HCT116 (cell line): ENCODE results near the gene DNM1. TPM values are rescaled to one million over a fixed set of nuclear protein-coding genes. Genes with fewer than 3 reads are reported as not detected.
"Not testable (repeated sequence)": the region's sequence is repeated elsewhere in the genome, so short reads cannot be mapped to it uniquely, and the experiment has no call there.

Source experiments
- ATAC-seq: fragments of 200-7000 bp; cut with Tn5 transposase; 2 replicates; pipeline ENCODE4 v1.9.1; 2020; ENCODE audit warnings: mild to moderate bottlenecking, moderate library complexity
- BruUV-seq: library from RNA; stranded (reverse); fragments of 400-500 nt; replicated peaks from 2 replicates; lab custom pipeline; 2021; lab: Mats Ljungman, UMichigan
- CTCF ChIA-PET: fragments of 300-600 bp; sonication (Branson Sonifier 250); formaldehyde crosslinking; loops from one replicate; lab custom pipeline; 2021; ENCODE audit warnings: antibody characterized with exemption; lab: Charles Lee
- POLR2A ChIA-PET: fragments of 300-600, 350-600 bp; sonication (Branson Sonifier 250); formaldehyde crosslinking; loops from one replicate; lab custom pipeline; 2021; ENCODE audit warnings: antibody characterized with exemption; lab: Charles Lee
- RAD21 ChIA-PET, 2 experiments: fragments of 300-600 bp; sonication (Branson Sonifier 250); formaldehyde crosslinking; loops; one replicate each; lab custom pipeline; 2023; ENCODE audit warnings: low total read pairs in 2 of 2; ENCODE audit not compliant: uncharacterized antibody in 2 of 2, unreplicated experiment in 2 of 2, low non-redundant PET in 1 of 2; lab: Charles Lee
- DNase-seq: peaks from one replicate; pipeline ENCODE4 v3.0.0-alpha.2; 2010; ENCODE audit warnings: low read depth, low spot score
- H2AFZ ChIP-seq: fragments of 200-600 bp; shearing (Covaris generic), sonication (generic); 2 replicates; pipeline ENCODE4 v1.6.1; 2017; ENCODE audit warnings: low read depth, mixed run types, mixed read lengths, antibody characterized with exemption, low read length; ENCODE audit not compliant: poor library complexity, severe bottlenecking
- H3K27ac ChIP-seq: 2 replicates; pipeline ENCODE4 v1.5.1; 2012; ENCODE audit warnings: low read depth, low read length
- H3K27me3 ChIP-seq: fragments of 200-600 bp; sonication (generic); 2 replicates; pipeline ENCODE4 v1.6.1; 2016; ENCODE audit warnings: mixed run types, low read length, mixed read lengths; ENCODE audit not compliant: insufficient read depth
- H3K36me3 ChIP-seq, 2 experiments: fragments of 200-500 bp in 1 of 2; fragments of 200-600 bp in 1 of 2; sonication (Bioruptor generic) in 1 of 2; sonication (generic) in 1 of 2; 2 replicates each; pipeline versions ENCODE4 v1.5.1 to v1.6.1; 2014 to 2016; ENCODE audit warnings: low read length in 2 of 2, inconsistent platforms in 1 of 2, mixed read lengths in 1 of 2, mixed run types in 1 of 2; ENCODE audit not compliant: insufficient read depth in 2 of 2, control insufficient read depth in 1 of 2
- H3K4me1 ChIP-seq, 2 experiments: fragments of 200-600 bp in 1 of 2; sonication (generic) in 1 of 2; 2 replicates each; pipeline versions ENCODE4 v1.5.1 to v1.6.1; 2012 to 2017; ENCODE audit warnings: low read length in 2 of 2, inconsistent platforms in 1 of 2, mild to moderate bottlenecking in 1 of 2, mixed read lengths in 1 of 2, mixed run types in 1 of 2, moderate library complexity in 1 of 2; ENCODE audit not compliant: insufficient read depth in 2 of 2, control insufficient read depth in 1 of 2
- H3K4me2 ChIP-seq: fragments of 200-600 bp; sonication (generic); 2 replicates; pipeline ENCODE4 v1.6.1; 2017; ENCODE audit warnings: mixed run types, low read length, mixed read lengths
- H3K4me3 ChIP-seq, 2 experiments: fragments of 200-600 bp in 1 of 2; sonication (generic) in 1 of 2; replicated peaks in 1 of 2; 2 replicates each; pipeline ENCODE4 v1.5.1; 2011 to 2016; ENCODE audit warnings: low read length in 2 of 2, control low read depth in 1 of 2, low read depth in 1 of 2, mild to moderate bottlenecking in 1 of 2, mixed read lengths in 1 of 2, mixed run types in 1 of 2
- H3K79me2 ChIP-seq: fragments of 200-600 bp; sonication (generic); 2 replicates; pipeline ENCODE4 v1.6.1; 2017; ENCODE audit warnings: mild to moderate bottlenecking, mixed run types, low read length, moderate library complexity, mixed read lengths; ENCODE audit not compliant: insufficient read depth
- H3K9ac ChIP-seq: fragments of 200-600 bp; sonication (generic); 2 replicates; pipeline ENCODE4 v1.6.1; 2016; ENCODE audit warnings: low read length, mixed read lengths
- H3K9me2 ChIP-seq: fragments of 200-600 bp; sonication (generic), shearing (Covaris generic); 2 replicates; pipeline ENCODE4 v1.6.1; 2017; ENCODE audit warnings: mixed run types, mild to moderate bottlenecking, moderate library complexity; ENCODE audit not compliant: insufficient read depth
- H3K9me3 ChIP-seq, 2 experiments: fragments of 200-500 bp in 1 of 2; fragments of 200-600 bp in 1 of 2; sonication (Bioruptor generic) in 1 of 2; sonication (generic) in 1 of 2; 2 replicates each; pipeline ENCODE4 v1.6.1; 2014 to 2017; ENCODE audit warnings: low read length in 2 of 2, mixed read lengths in 2 of 2, inconsistent platforms in 1 of 2, low read depth in 1 of 2, mild to moderate bottlenecking in 1 of 2, mixed run types in 1 of 2, moderate library complexity in 1 of 2; ENCODE audit not compliant: control insufficient read depth in 1 of 2, insufficient read depth in 1 of 2
- H4K20me1 ChIP-seq: fragments of 200-600 bp; sonication (generic), shearing (Covaris generic); 2 replicates; pipeline ENCODE4 v1.6.1; 2017; ENCODE audit warnings: mixed run types, mild to moderate bottlenecking, moderate library complexity; ENCODE audit not compliant: insufficient read depth
- CBX3 ChIP-seq: IDR thresholded peaks from 2 replicates; pipeline ENCODE4 v1.6.1; 2012; ENCODE audit warnings: low read depth
- CTCF ChIP-seq, 3 experiments: fragments of 200-600 bp in 1 of 3; sonication (generic) in 1 of 3; IDR thresholded peaks in 2 of 3; conservative IDR thresholded peaks in 1 of 3; 2 replicates each; pipeline ENCODE4 v1.5.1; 2012 to 2017; ENCODE audit warnings: low read depth in 2 of 3, low read length in 2 of 3, antibody characterized with exemption in 1 of 3, borderline replicate concordance in 1 of 3, control low read depth in 1 of 3, mild to moderate bottlenecking in 1 of 3, mixed read lengths in 1 of 3, mixed run types in 1 of 3, moderate library complexity in 1 of 3; ENCODE audit not compliant: insufficient read depth in 1 of 3
- MAX ChIP-seq: IDR thresholded peaks from 2 replicates; pipeline ENCODE4 v1.6.1; 2012
- RAD21 ChIP-seq: IDR thresholded peaks from 2 replicates; pipeline ENCODE4 v1.6.1; 2012; ENCODE audit warnings: low read depth, mild to moderate bottlenecking
- SRF ChIP-seq: IDR thresholded peaks from 2 replicates; pipeline ENCODE4 v1.6.1; 2012; ENCODE audit warnings: low read depth
- intact Hi-C: fragments of 100-400 bp; cut with micrococcal nuclease; formaldehyde crosslinking; loops from 2 replicates; pipeline ENCODE4 v1.10.0; 2022
- total RNA-seq: library from RNA; stranded (reverse); gene quantifications from one replicate; pipeline ENCODE4 v1.2.1, GENCODE V29; 2021; ENCODE audit not compliant: unreplicated experiment

Gene DNM1
- total RNA-seq, 1 experiment from 2014 or later: 12.0 TPM

- no peaks in the 10 kb centered on the region; the same call in 1 of the 2 replicates for H3K79me2 ChIP-seq
- DNase-seq: no peak
- H2AFZ ChIP-seq: no peak overlapping the region
- H3K27me3 ChIP-seq: no peaks in the 10 kb centered on the region
- H3K4me3 ChIP-seq: no peak overlapping the region
- H3K27ac ChIP-seq: no peak overlapping the region
- H4K20me1 ChIP-seq: no peaks in the 10 kb centered on the region
- no peak for ATAC-seq
- no peaks in the 10 kb centered on the region for H3K4me1 ChIP-seq
- no peak overlapping the region for H3K9ac ChIP-seq
- ChIA-PET POLR2A (no interaction called here), RAD21 (no interaction called here), CTCF (no interaction called here)
- H3K9me3 ChIP-seq: no peaks in the 10 kb centered on the region; a peak in 1 of 4 replicates
- H3K4me2 ChIP-seq: no peak overlapping the region
- no peaks in the 10 kb centered on the region for H3K9me2 ChIP-seq
- intact Hi-C loops: no loop called here
- peaks cover 24 to 48% of the 10 kb centered on the region in 2 experiments for H3K36me3 ChIP-seq
- no TSS peak for BruUV-seq
- TF ChIP-seq SRF: no peak
- TF ChIP-seq, all 23 proteins: peak for 0
Observed at GRCh38 chr9:128180001-128180400, 23.2 kb upstream of the DNM1 start.

GRCh38 chr9:128180447-128180846, 22.7 kb upstream of the DNM1 start:
- intact Hi-C loops: no loop called here
- ChIA-PET CTCF (no interaction called here), RAD21 (no interaction called here), POLR2A (no interaction called here)
- H3K4me3 ChIP-seq: no peak overlapping the region
- no peaks in the 10 kb centered on the region for H3K27me3 ChIP-seq
- H3K9me3 ChIP-seq: no peaks in the 10 kb centered on the region; a peak in 1 of 4 replicates
- no peaks in the 10 kb centered on the region for H3K9me2 ChIP-seq
- no peak for ATAC-seq
- no peak for TF ChIP-seq MAX
- H3K4me1 ChIP-seq: no peaks in the 10 kb centered on the region
- no peak overlapping the region for H2AFZ ChIP-seq
- no peak overlapping the region for H3K27ac ChIP-seq
- no peaks in the 10 kb centered on the region for H4K20me1 ChIP-seq
- no peak overlapping the region for H3K9ac ChIP-seq
- H3K79me2 ChIP-seq: no peaks in the 10 kb centered on the region; the same call in 1 of the 2 replicates
- no TSS peak for BruUV-seq
- DNase-seq: no peak
- H3K36me3 ChIP-seq: peaks cover 24 to 48% of the 10 kb centered on the region in 2 experiments
- H3K4me2 ChIP-seq: no peak overlapping the region

GRCh38 chr9:128181480-128181879, 21.7 kb upstream of the DNM1 start:
- DNase-seq, H3K79me2 ChIP-seq, H3K4me2 ChIP-seq, intact Hi-C loops, H3K4me1 ChIP-seq, H4K20me1 ChIP-seq, H3K27ac ChIP-seq, H3K27me3 ChIP-seq, RAD21 ChIA-PET, H3K9ac ChIP-seq, CTCF ChIA-PET, ATAC-seq, H2AFZ ChIP-seq, H3K9me3 ChIP-seq, POLR2A ChIA-PET, H3K9me2 ChIP-seq, H3K4me3 ChIP-seq, BruUV-seq: not testable (repeated sequence)
- TF ChIP-seq CBX3 (0 out of 2 replicates have a peak, but pooled peaks have one; percentile 13), RAD21 (peak; percentile 51), CTCF (IDR thresholded peaks at IDR 0.05 in 2 of 3, conservative IDR thresholded peaks at IDR 0.05 in 1 of 3; ENCODE audit: borderline replicate concordance in 1 of 3, insufficient read depth in 1 of 3, low read depth in 2 of 3, low read length in 2 of 3) (peak; percentile 21 to 47 (median 34); a peak in 4 of 6 replicates)
- H3K36me3 ChIP-seq: peaks cover 20 to 48% of the 10 kb centered on the region in 2 experiments
